IMR-90 (cell line): ENCODE results near the gene SPATA2L. TPM values are rescaled to one million over a fixed set of nuclear protein-coding genes. Genes with fewer than 3 reads are reported as not detected.

Source experiments
- ATAC-seq: fragments of 200-7000 bp; cut with Tn5 transposase; 2 replicates; pipeline ENCODE4 v1.9.1; 2020; ENCODE audit warnings: low read depth, mild to moderate bottlenecking, moderate library complexity
- BruUV-seq: library from RNA; stranded (reverse); fragments of 400-500 nt; replicated peaks from 2 replicates; lab custom pipeline; 2021; lab: Mats Ljungman, UMichigan
- CTCF ChIA-PET: fragments of 300-600 bp; formaldehyde crosslinking; extraction: SDS; loops from one replicate; lab custom pipeline; 2021; ENCODE audit warnings: antibody characterized with exemption; lab: Yijun Ruan, JAX
- POLR2A ChIA-PET: fragments of 300-600 bp; sonication (Branson Sonifier 250); formaldehyde crosslinking; loops from one replicate; lab custom pipeline; 2022; ENCODE audit warnings: antibody characterized with exemption; ENCODE audit not compliant: unreplicated experiment; lab: Charles Lee
- DNase-seq: peaks from one replicate; pipeline ENCODE4 v3.0.0; 2013
- H2AFZ ChIP-seq: replicated peaks from 2 replicates; pipeline ENCODE3; 2013; ENCODE audit warnings: low read length, mild to moderate bottlenecking; ENCODE audit not compliant: poor library complexity
- H2AK5ac ChIP-seq: 2 replicates; pipeline ENCODE4 v1.6.1; 2013; ENCODE audit warnings: low read depth, low read length, inconsistent platforms
- H2AK9ac ChIP-seq: replicated peaks from 2 replicates; pipeline ENCODE3; 2013; ENCODE audit warnings: mild to moderate bottlenecking, low read depth, low read length, moderate library complexity; ENCODE audit not compliant: poor library complexity
- H2BK120ac ChIP-seq: 2 replicates; pipeline ENCODE4 v1.6.1; 2013; ENCODE audit warnings: low read depth, low read length, inconsistent platforms
- H2BK15ac ChIP-seq: 3 replicates; pipeline ENCODE4 v1.6.1; 2013; ENCODE audit warnings: low read depth, low read length, inconsistent platforms
- H2BK20ac ChIP-seq: 2 replicates; pipeline ENCODE4 v1.6.1; 2013; ENCODE audit warnings: low read depth, mild to moderate bottlenecking, inconsistent platforms, low read length, moderate library complexity
- H2BK5ac ChIP-seq: 2 replicates; pipeline ENCODE4 v1.6.1; 2013; ENCODE audit warnings: mild to moderate bottlenecking, low read depth, low read length, inconsistent platforms; ENCODE audit not compliant: poor library complexity, severe bottlenecking
- H3K14ac ChIP-seq: replicated peaks from 2 replicates; pipeline ENCODE4 v1.6.1; 2013; ENCODE audit warnings: low read depth, low read length, inconsistent platforms
- H3K18ac ChIP-seq: 2 replicates; pipeline ENCODE4 v1.6.1; 2013; ENCODE audit warnings: low read depth, low read length, control low read depth
- H3K23ac ChIP-seq: 2 replicates; pipeline ENCODE4 v1.6.1; 2013; ENCODE audit warnings: low read depth, low read length, inconsistent platforms
- H3K27ac ChIP-seq: 2 replicates; pipeline ENCODE4 v1.5.1; 2013; ENCODE audit warnings: mild to moderate bottlenecking, control low read depth, low read length; ENCODE audit not compliant: insufficient read depth
- H3K27me3 ChIP-seq: 2 replicates; pipeline ENCODE4 v1.6.1; 2013; ENCODE audit warnings: low read length; ENCODE audit not compliant: control insufficient read depth, insufficient read depth
- H3K36me3 ChIP-seq: 2 replicates; pipeline ENCODE4 v1.6.1; 2013; ENCODE audit warnings: low read length, mixed read lengths; ENCODE audit not compliant: control insufficient read depth, insufficient read depth
- H3K4ac ChIP-seq: 2 replicates; pipeline ENCODE4 v1.6.1; 2013; ENCODE audit warnings: low read depth, low read length, inconsistent platforms
- H3K4me1 ChIP-seq: 2 replicates; pipeline ENCODE4 v1.6.1; 2013; ENCODE audit warnings: low read length, mixed read lengths; ENCODE audit not compliant: control insufficient read depth, insufficient read depth
- H3K4me2 ChIP-seq: 2 replicates; pipeline ENCODE4 v1.6.1; 2013; ENCODE audit warnings: low read depth, mild to moderate bottlenecking, control low read depth, low read length, moderate library complexity
- H3K4me3 ChIP-seq: 2 replicates; pipeline ENCODE4 v1.5.1; 2013; ENCODE audit warnings: low read depth, mild to moderate bottlenecking, control low read depth, low read length, moderate library complexity; ENCODE audit not compliant: insufficient read depth
- H3K56ac ChIP-seq: 2 replicates; pipeline ENCODE4 v1.6.1; 2013; ENCODE audit warnings: low read length, inconsistent platforms; ENCODE audit not compliant: insufficient read depth; ENCODE audit errors: extremely low read depth
- H3K79me1 ChIP-seq, 2 experiments: 2 replicates each; pipeline ENCODE4 v1.6.1; 2013; ENCODE audit warnings: low read length in 2 of 2, inconsistent platforms in 1 of 2, low read depth in 1 of 2
- H3K9ac ChIP-seq: 2 replicates; pipeline ENCODE4 v1.6.1; 2013; ENCODE audit warnings: low read depth, low read length, control low read depth
- H3K9me1 ChIP-seq: 2 replicates; pipeline ENCODE4 v1.6.1; 2013; ENCODE audit warnings: low read length, inconsistent platforms; ENCODE audit not compliant: insufficient read depth
- H3K9me3 ChIP-seq: 2 replicates; pipeline ENCODE4 v1.6.1; 2013; ENCODE audit warnings: low read length; ENCODE audit not compliant: control insufficient read depth, insufficient read depth
- H4K20me1 ChIP-seq: 2 replicates; pipeline ENCODE4 v1.6.1; 2013; ENCODE audit warnings: low read length, inconsistent platforms; ENCODE audit not compliant: insufficient read depth
- H4K5ac ChIP-seq: 2 replicates; pipeline ENCODE4 v1.6.1; 2013; ENCODE audit warnings: mild to moderate bottlenecking, low read depth, low read length, control low read depth
- H4K8ac ChIP-seq, 2 experiments: 2 replicates each; pipeline ENCODE4 v1.6.1; 2013; ENCODE audit warnings: low read depth in 2 of 2, low read length in 2 of 2, control low read depth in 1 of 2, inconsistent platforms in 1 of 2
- H4K91ac ChIP-seq: 2 replicates; pipeline ENCODE4 v1.6.1; 2013; ENCODE audit warnings: low read depth, low read length, inconsistent platforms; ENCODE audit not compliant: insufficient read depth
- BHLHE40 ChIP-seq: fragments of 150-350 bp; IDR thresholded peaks from 2 replicates; pipeline ENCODE4 v1.6.1; 2016; ENCODE audit warnings: mild to moderate bottlenecking, low read depth, low read length
- CEBPB ChIP-seq: IDR thresholded peaks from 2 replicates; pipeline ENCODE4 v1.6.1; 2012; ENCODE audit warnings: low read depth, low read length, improper control_type of control experiment
- CHD1 ChIP-seq: IDR thresholded peaks from 2 replicates; pipeline ENCODE4 v1.6.1; 2012; ENCODE audit warnings: low read depth, low read length, improper control_type of control experiment
- FOS ChIP-seq: fragments of 150-350 bp; IDR thresholded peaks from 2 replicates; pipeline ENCODE4 v1.6.1; 2016; ENCODE audit warnings: low read depth, low read length
- MAFK ChIP-seq: IDR thresholded peaks from 2 replicates; pipeline ENCODE4 v1.6.1; 2012; ENCODE audit warnings: low read depth, low read length, improper control_type of control experiment
- MXI1 ChIP-seq: IDR thresholded peaks from 2 replicates; pipeline ENCODE4 v1.6.1; 2012; ENCODE audit warnings: low read depth, mild to moderate bottlenecking, low read length, moderate library complexity, borderline replicate concordance
- NFE2L2 ChIP-seq: fragments of 150-350 bp; IDR thresholded peaks from 2 replicates; pipeline ENCODE4 v1.6.1; 2016; ENCODE audit warnings: low read depth, mild to moderate bottlenecking, low read length
- POLR2A ChIP-seq: IDR thresholded peaks from 2 replicates; pipeline ENCODE4 v1.6.1; 2012; ENCODE audit warnings: mild to moderate bottlenecking, low read depth, low read length
- RAD21 ChIP-seq: IDR thresholded peaks from 2 replicates; pipeline ENCODE4 v1.6.1; 2012; ENCODE audit warnings: low read length, improper control_type of control experiment
- RCOR1 ChIP-seq: IDR thresholded peaks from 2 replicates; pipeline ENCODE4 v1.6.1; 2012; ENCODE audit warnings: mild to moderate bottlenecking, low read length, improper control_type of control experiment; ENCODE audit not compliant: insufficient replicate concordance
- RFX5 ChIP-seq: IDR thresholded peaks from 2 replicates; pipeline ENCODE4 v1.8.0; 2012; ENCODE audit warnings: low read depth, mild to moderate bottlenecking, low read length, moderate library complexity
- SMC3 ChIP-seq: fragments of 150-350 bp; IDR thresholded peaks from 2 replicates; pipeline ENCODE4 v1.6.1; 2016; ENCODE audit warnings: low read depth, mild to moderate bottlenecking, antibody characterized with exemption, low read length, moderate library complexity
- WGBS, 2 experiments: methylation state at CpG; one replicate each; pipeline versions ENCODE4 v1.1.5 to v1.1.7; 2013; ENCODE audit warnings: missing lambda C conversion rate in 2 of 2; ENCODE audit not compliant: insufficient read length in 1 of 2; ENCODE audit errors: extremely low coverage in 2 of 2; 5-methylcytosine and 5-hydroxymethylcytosine counted together
- dilution Hi-C: fragments of 300-500 bp; cut with HindIII; formaldehyde crosslinking; loops from one replicate; pipeline ENCODE4 v1.14.3; 2018; ENCODE audit warnings: low sequenced_read_pairs; ENCODE audit not compliant: unreplicated experiment
- in situ Hi-C: fragments of 300-500 bp; cut with MboI; formaldehyde crosslinking; loops from 3 replicates; pipeline ENCODE4 v1.14.3; 2019; ENCODE audit warnings: low sequenced_read_pairs, inconsistent platforms, mixed read lengths
- intact Hi-C: fragments of 100-400 bp; cut with micrococcal nuclease; formaldehyde crosslinking; loops from 2 replicates; pipeline ENCODE4 v1.10.0; 2022
- polyA plus RNA-seq, 3 experiments: library from polyadenylated mRNA; depleted of rRNA; stranded (reverse); fragments of >200 nt; gene quantifications; 2 replicates each; pipeline ENCODE4 v1.2.3, GENCODE V29; 2012; ENCODE audit warnings: low replicate concordance in 1 of 3
- total RNA-seq: library from RNA; depleted of rRNA; stranded (reverse); fragments of >200 nt; gene quantifications from 2 replicates; pipeline ENCODE4 v1.2.3, GENCODE V29; 2012
- TF ChIP-seq, protein P1 (sequence below): fragments of 150-350 bp; IDR thresholded peaks from 2 replicates; pipeline ENCODE4 v1.6.1; 2016; ENCODE audit warnings: low read depth, mild to moderate bottlenecking, low read length, moderate library complexity, borderline replicate concordance
- TF ChIP-seq, protein P2 (sequence below): fragments of 150-350 bp; IDR thresholded peaks from 2 replicates; pipeline ENCODE4 v1.6.1; 2017; ENCODE audit warnings: mild to moderate bottlenecking, antibody characterized with exemption, low read length, low read depth
- TF ChIP-seq, protein P3 (sequence below): conservative IDR thresholded peaks from 2 replicates; pipeline ENCODE4 v1.5.1; 2012; ENCODE audit warnings: mild to moderate bottlenecking, low read depth, low read length, improper control_type of control experiment

SPATA2L gene
- total and polyA plus RNA-seq, 2 of the 4 experiments (the other 2 are of a cell fraction), result 4.8 to 6.9 TPM

DNA sequence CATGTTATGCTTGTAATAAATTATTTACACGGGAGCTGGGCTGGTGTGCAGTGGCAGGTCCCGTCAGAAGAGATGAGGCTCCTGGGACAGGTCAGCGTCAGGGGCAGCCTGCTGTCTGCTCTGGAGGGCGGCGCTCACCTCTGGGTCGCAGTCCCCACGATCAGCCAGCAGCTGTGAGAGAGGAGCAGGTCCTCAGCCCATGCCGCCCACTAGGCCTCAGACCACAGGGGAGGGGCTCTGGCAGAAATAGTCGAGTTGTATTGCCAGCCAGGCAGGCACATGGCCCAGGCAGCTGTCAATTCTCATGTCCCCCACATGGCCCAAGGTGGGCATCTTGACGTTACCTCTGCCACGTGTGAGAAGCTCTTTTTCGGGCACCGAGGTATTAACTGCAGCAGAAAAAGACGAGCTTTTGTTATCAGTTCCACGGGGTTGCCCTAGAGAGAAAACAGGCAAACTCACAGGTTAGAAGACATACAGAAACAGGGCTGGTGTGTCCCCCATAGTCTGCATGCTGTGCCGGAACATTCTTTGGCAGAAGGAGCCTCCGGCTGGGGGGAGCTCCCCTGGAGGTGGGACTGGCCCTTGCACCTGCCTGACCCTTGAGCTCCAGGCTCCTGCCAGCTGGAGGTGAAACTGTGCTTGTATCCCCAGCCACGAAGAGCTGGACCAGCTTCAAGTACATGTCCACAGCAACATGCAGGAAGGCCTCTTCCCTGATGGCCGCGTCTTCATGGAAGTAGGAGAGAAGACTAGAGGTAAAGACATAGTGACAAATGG is 37.2 kb upstream of the SPATA2L start:
- in situ Hi-C loops, result no loop called here
- Histone ChIP-seq H3K4me2 (no peak overlapping the region), H3K23ac (no peak overlapping the region), H2BK120ac (no peak overlapping the region), H3K56ac (no peak overlapping the region), H3K4me3 (no peak overlapping the region), H3K9ac (no peak overlapping the region), H3K36me3 (peaks cover 63% of the 10 kb centered on the region), H3K14ac (no peak overlapping the region), H4K5ac (no peak overlapping the region), H3K9me1 (no peaks in the 10 kb centered on the region), H4K20me1 (0 out of 2 replicates have a peak, but pooled peaks cover 4% of the 10 kb centered on the region), H2BK20ac (no peak overlapping the region), H3K9me3 (no peaks in the 10 kb centered on the region), H3K27me3 (no peaks in the 10 kb centered on the region), H2BK15ac (no peak overlapping the region), H2AK9ac (no peak overlapping the region), H2AFZ (no peak overlapping the region), H3K4me1 (no peaks in the 10 kb centered on the region), H3K27ac (no peak overlapping the region), H2BK5ac (no peak overlapping the region), H3K18ac (no peak overlapping the region), H3K4ac (no peak overlapping the region), H2AK5ac (no peak overlapping the region), H4K91ac (no peak overlapping the region), H3K79me1 (peaks cover 5 to 8% of the 10 kb centered on the region in 2 experiments; a peak in 3 of 4 replicates), H4K8ac (no peak overlapping the region)
- WGBS, 2 experiments, result 77% methylated on average over 14 of the region's 20 CpGs; no CpG with 5 or more reads in 1 of the 2 experiments
- no peak for DNase-seq
- CTCF ChIA-PET, result interaction anchor here (0.6 kb wide), 1 partner anchor 24 kb away, joined by 4 read pairs; no protein-coding TSS in a partner anchor
- intact Hi-C loops, result no loop called here
- POLR2A ChIA-PET, result no interaction called here
- ATAC-seq, result no peak
- dilution Hi-C loops, result no loop called here
- BruUV-seq, result no TSS peak
- no peak for TF ChIP-seq MAFK
- no peak for TF ChIP-seq FOS
- no peak for TF ChIP-seq MXI1
- no peak for TF ChIP-seq POLR2A
- TF ChIP-seq, protein P1, sequence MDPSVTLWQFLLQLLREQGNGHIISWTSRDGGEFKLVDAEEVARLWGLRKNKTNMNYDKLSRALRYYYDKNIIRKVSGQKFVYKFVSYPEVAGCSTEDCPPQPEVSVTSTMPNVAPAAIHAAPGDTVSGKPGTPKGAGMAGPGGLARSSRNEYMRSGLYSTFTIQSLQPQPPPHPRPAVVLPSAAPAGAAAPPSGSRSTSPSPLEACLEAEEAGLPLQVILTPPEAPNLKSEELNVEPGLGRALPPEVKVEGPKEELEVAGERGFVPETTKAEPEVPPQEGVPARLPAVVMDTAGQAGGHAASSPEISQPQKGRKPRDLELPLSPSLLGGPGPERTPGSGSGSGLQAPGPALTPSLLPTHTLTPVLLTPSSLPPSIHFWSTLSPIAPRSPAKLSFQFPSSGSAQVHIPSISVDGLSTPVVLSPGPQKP, result no peak
- TF ChIP-seq CHD1, result no peak
- no peak for TF ChIP-seq CEBPB
- no peak for TF ChIP-seq RAD21
- no peak for TF ChIP-seq BHLHE40
- TF ChIP-seq, protein P2, sequence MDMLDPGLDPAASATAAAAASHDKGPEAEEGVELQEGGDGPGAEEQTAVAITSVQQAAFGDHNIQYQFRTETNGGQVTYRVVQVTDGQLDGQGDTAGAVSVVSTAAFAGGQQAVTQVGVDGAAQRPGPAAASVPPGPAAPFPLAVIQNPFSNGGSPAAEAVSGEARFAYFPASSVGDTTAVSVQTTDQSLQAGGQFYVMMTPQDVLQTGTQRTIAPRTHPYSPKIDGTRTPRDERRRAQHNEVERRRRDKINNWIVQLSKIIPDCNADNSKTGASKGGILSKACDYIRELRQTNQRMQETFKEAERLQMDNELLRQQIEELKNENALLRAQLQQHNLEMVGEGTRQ, result no peak
- no peak for TF ChIP-seq NFE2L2
- TF ChIP-seq, protein P3, sequence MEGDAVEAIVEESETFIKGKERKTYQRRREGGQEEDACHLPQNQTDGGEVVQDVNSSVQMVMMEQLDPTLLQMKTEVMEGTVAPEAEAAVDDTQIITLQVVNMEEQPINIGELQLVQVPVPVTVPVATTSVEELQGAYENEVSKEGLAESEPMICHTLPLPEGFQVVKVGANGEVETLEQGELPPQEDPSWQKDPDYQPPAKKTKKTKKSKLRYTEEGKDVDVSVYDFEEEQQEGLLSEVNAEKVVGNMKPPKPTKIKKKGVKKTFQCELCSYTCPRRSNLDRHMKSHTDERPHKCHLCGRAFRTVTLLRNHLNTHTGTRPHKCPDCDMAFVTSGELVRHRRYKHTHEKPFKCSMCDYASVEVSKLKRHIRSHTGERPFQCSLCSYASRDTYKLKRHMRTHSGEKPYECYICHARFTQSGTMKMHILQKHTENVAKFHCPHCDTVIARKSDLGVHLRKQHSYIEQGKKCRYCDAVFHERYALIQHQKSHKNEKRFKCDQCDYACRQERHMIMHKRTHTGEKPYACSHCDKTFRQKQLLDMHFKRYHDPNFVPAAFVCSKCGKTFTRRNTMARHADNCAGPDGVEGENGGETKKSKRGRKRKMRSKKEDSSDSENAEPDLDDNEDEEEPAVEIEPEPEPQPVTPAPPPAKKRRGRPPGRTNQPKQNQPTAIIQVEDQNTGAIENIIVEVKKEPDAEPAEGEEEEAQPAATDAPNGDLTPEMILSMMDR, result no peak
- TF ChIP-seq RCOR1, result no peak
- TF ChIP-seq SMC3, result no peak
- no peak for TF ChIP-seq RFX5
